ENCODE data around the gene MRPL34.

Gene MRPL34

DNA sequence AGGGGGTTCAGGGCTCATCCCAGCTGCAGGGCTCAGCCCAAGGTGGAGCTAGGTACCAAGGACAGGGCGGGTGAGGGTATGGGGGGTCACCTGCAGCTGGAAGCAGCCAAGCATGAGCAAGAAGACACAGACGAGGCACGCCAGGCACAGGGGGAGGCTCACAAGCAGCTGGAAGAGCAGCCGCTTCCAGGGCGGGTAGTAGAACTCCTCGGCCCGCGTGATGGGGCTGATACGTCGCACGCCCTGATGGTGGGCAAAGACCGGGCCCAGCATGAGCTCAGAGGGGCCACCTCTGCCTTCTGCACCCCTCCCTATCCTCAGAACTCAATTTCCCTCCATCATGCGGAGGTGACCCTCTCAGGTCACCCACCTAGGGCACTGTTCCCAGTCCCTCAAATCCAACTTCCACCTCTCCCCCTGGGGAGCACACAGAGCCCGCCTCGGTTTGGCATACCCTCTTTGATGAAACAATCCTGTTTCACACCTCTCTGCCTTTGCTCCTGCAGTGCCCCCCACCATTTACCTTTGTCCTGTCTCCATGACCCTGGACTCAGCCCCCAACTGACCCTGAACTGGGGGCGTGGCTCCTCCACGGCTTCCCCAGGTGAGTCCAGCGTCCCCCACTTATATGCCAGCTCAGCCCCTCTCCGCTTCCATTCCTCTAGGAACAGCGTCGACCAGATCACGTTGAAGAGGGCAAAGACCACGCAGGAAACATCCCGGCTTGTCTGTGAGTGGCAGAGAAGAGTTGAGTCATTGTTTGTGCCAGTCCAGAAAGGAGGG, 24.8 kb downstream of the MRPL34 start:
- H3K4me2 ChIP-seq (ENCODE audit: low read length), result no peak overlapping the region
- H3K27me3 ChIP-seq (ENCODE audit: control insufficient read depth, insufficient read depth, low read length), result no peaks in the 10 kb centered on the region
- no peaks in the 10 kb centered on the region for H3K4me1 ChIP-seq
- no peaks in the 10 kb centered on the region for H3K36me3 ChIP-seq (ENCODE audit: control insufficient read depth, insufficient read depth, low read length)
- H3K9me3 ChIP-seq (ENCODE audit: control insufficient read depth, low read length), result no peaks in the 10 kb centered on the region
- no peak for TF ChIP-seq CTCF (IDR thresholded peaks at IDR 0.05)
- H3K9ac ChIP-seq, result no peak overlapping the region
- no peak overlapping the region for H3K27ac ChIP-seq
- no peak overlapping the region for H2AFZ ChIP-seq
- H3K4me3 ChIP-seq (ENCODE audit: low read depth, low read length), result no peak overlapping the region
- no peaks in the 10 kb centered on the region for H3K79me2 ChIP-seq

GRCh38 chr19:17331045-17331558, 25.4 kb downstream of the MRPL34 start:
- Histone ChIP-seq H3K4me1 (no peaks in the 10 kb centered on the region), H3K27me3 (ENCODE audit: control insufficient read depth, insufficient read depth, low read length) (no peaks in the 10 kb centered on the region), H2AFZ (no peak overlapping the region), H3K9ac (no peak overlapping the region), H3K79me2 (no peaks in the 10 kb centered on the region), H3K4me2 (ENCODE audit: low read length) (no peak overlapping the region), H3K9me3 (ENCODE audit: control insufficient read depth, low read length) (no peaks in the 10 kb centered on the region), H3K27ac (no peak overlapping the region), H3K4me3 (ENCODE audit: low read depth, low read length) (no peak overlapping the region), H3K36me3 (ENCODE audit: control insufficient read depth, insufficient read depth, low read length) (no peaks in the 10 kb centered on the region)
- no peak for TF ChIP-seq CTCF (IDR thresholded peaks at IDR 0.05)

DNA sequence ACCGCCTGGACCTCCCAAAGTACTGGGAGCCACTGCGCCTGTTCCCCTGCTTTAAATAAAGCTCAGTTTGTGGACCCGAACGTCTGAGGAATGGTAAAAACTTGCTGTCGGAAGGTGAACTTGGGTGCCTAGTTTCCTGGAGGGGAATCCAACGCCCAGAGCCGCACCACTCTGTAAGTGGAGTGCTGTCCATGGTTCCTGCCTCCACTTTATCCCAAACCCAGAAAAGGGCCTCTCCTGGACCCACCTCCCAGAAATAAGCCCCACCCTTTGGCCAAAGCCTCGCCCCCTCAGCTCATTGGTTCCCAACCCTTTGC, 26.6 kb downstream of the MRPL34 start:
- H3K27me3 ChIP-seq (ENCODE audit: control insufficient read depth, insufficient read depth, low read length), result no peaks in the 10 kb centered on the region
- no peaks in the 10 kb centered on the region for H3K36me3 ChIP-seq (ENCODE audit: control insufficient read depth, insufficient read depth, low read length)
- no peaks in the 10 kb centered on the region for H3K9me3 ChIP-seq (ENCODE audit: control insufficient read depth, low read length)
- no peaks in the 10 kb centered on the region for H3K4me1 ChIP-seq
- no peak overlapping the region for H3K27ac ChIP-seq
- H2AFZ ChIP-seq, result no peak overlapping the region
- TF ChIP-seq CTCF (IDR thresholded peaks at IDR 0.05), result no peak
- no peak overlapping the region for H3K4me3 ChIP-seq (ENCODE audit: low read depth, low read length)
- H3K9ac ChIP-seq, result no peak overlapping the region
- H3K79me2 ChIP-seq, result no peaks in the 10 kb centered on the region
- no peak overlapping the region for H3K4me2 ChIP-seq (ENCODE audit: low read length)

GRCh38 chr19:17332677-17333581, 27.3 kb downstream of the MRPL34 start:
- H3K4me1 ChIP-seq, result peaks cover under 1% of the 10 kb centered on the region
- no peaks in the 10 kb centered on the region for H3K9me3 ChIP-seq (ENCODE audit: control insufficient read depth, low read length)
- no peaks in the 10 kb centered on the region for H3K27me3 ChIP-seq (ENCODE audit: control insufficient read depth, insufficient read depth, low read length)
- H3K27ac ChIP-seq, result no peak overlapping the region
- no peak overlapping the region for H3K4me2 ChIP-seq (ENCODE audit: low read length)
- no peak overlapping the region for H2AFZ ChIP-seq
- no peak overlapping the region for H3K4me3 ChIP-seq (ENCODE audit: low read depth, low read length)
- H3K9ac ChIP-seq, result no peak overlapping the region
- H3K79me2 ChIP-seq, result no peaks in the 10 kb centered on the region
- TF ChIP-seq CTCF (IDR thresholded peaks at IDR 0.05), result no peak
- no peaks in the 10 kb centered on the region for H3K36me3 ChIP-seq (ENCODE audit: control insufficient read depth, insufficient read depth, low read length)

All from parathyroid adenoma (tissue), 2 donors.